A673 (cell line): Measurements from ENCODE around the gene HK3.

ENCODE experiments used
- CTCF ChIP-seq: fragments of 300-800, 200-600 bp; sonication (generic); conservative IDR thresholded peaks from 2 replicates; pipeline ENCODE4 v1.5.1; 2017; ENCODE audit warnings: low read depth, mild to moderate bottlenecking, antibody characterized with exemption, low read length, moderate library complexity, mixed read lengths
- EZH2 ChIP-seq: fragments of 200-600 bp; sonication (generic); IDR thresholded peaks from 2 replicates; pipeline ENCODE4 v1.6.1; 2017; ENCODE audit warnings: borderline replicate concordance, low read depth, mild to moderate bottlenecking, mixed read lengths, antibody characterized with exemption, low read length; ENCODE audit not compliant: poor library complexity, severe bottlenecking

DNA sequence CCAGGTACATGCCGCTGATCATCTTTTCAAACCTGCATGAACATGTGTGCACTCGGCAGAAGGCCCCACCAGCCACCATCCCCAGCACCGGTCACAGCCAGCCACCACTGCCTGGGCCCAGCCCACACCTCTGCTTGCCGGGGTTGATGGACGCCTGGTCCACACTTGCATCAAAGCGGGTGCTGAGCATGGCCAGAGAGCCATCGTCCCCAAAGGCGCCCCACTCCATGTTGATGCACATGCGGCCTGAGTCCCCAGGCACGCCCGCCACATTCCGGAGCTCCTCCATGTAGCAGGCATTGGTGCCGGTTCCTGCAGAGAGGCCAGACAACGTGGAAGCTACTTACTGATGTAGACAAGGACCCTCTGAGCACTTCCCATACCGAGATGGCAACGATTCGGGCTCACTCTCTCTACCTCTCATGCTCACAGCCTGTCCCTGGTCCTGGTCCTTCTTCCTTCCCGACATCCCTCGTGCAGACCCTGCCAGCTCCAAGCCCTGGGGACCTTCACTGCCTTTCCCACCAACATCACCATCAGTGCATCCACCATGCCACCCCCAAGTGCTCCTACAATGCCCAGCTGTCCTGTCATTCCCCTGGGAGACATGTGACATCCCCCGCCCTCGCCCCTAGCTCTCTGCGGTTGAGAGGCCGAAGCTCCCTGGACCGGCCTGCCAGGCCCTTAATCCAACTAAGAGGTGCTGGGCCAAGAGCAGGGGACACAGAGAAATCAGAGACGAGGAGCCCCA lies 17.2 kb downstream of the HK3 start:
- TF ChIP-seq CTCF (no peak), EZH2 (no peak)
